Measurements from ENCODE around the gene MTCL1.
"Not testable (repeated sequence)": the region's sequence is repeated elsewhere in the genome, so short reads cannot be mapped to it uniquely, and the experiment has no call there.

The MTCL1 gene

DNA sequence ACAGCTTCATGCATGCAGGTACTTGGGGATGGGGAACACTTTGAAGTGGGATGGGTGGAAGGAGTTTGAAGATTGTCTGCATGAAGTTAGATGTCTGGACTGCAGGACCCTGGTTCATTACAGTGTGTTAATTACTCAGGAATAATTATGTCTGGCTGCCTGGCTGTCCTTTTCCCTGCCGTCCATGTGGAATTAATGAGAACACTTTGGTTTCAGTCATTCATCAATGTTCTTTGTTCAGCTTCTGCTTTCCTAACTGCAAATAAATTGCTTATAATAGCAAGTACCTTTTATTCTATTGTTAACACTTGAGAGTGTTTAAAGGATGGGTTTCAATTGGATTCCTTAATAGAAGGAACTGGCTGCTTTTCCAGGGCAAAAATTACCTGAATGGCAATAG lies 35.8 kb downstream of the MTCL1 start:
- FAIRE-seq, result no peak
- no peak for DNase-seq (ENCODE audit: insufficient read length, low spot score)

DNA sequence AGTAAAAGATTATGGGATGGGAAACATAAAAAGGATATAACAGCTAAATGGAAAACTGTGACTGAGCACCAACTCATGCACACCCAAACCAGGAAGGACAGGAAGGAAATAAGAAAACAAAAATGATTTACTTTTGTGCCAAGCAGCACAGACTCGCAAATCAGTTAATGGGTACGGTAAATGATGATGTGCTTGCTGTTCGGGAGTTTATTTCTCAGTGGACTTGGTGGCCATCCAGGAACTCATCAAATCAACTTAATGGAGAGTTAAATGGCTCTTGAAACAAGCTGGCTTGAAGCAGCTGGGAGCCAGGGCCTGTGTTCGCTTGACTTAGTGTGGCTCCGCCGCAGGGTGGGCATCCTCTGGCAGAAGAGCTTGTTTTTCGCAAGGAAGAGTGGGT lies 36.2 kb downstream of the MTCL1 start:
- FAIRE-seq, result no peak
- no peak for DNase-seq (ENCODE audit: insufficient read length, low spot score)

DNA sequence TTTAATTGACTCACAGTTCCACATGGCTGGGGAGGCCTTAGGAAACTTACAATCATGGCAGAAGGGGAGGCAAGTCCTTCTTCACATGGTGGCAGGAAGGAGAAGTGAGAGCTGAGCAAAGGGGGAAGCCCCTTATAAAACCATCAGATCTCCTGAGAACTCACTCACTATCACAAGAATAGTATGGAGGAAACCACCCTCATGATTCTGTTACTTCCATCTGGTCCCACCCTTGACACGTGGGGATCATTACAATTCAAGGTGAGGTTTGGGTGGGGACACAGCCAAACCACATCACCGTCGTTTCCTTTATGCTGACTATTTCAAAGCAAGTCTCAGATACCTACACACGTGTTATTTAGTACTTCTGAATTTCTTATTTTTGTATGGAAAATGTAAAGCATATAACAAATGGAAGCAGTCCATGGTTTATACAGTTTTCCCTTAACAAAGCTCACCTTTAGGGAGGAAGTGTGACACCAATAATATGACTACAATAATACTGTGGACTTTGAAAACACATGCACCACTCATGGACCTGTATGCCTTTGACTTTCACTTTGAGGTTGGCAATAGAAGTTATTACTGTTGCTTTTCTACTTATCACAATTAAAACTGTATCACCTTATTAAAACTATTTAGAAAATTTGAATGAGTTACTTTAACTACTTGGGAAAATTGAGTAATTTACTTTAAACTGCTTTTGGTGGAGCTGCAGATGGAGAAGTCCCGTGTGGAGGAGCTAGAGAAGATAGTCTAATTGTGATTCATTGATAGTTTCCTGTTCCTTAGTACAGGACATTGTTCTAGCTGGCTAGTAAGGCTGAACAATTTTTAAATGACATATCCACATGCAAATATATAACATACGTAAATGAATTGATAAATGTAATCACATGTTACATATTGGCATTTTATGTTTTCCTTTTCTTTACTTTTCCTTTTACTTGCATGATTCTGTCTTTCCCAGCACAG lies 37.3 kb downstream of the MTCL1 start:
- no peak for FAIRE-seq
- DNase-seq (ENCODE audit: insufficient read length, low spot score), result no peak

DNA sequence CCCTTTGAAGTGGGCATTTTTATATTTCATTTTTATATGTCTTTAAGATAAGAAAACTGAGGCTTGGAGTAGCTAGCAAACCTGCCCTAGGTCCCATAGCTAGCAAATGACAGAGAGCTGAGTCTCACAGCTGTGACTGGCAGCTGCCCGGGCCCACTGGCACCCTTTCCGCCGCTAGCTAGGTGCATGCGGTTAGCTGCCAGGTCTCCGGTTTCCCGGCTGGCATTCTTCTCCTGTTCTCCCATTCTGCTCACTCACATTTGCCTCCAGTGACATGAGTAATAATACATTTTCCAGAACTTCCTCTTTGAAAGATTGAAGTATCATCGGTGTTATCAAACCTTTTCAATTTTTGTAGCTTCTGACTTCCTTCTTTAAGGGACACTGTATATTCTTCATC lies 38.7 kb downstream of the MTCL1 start:
- DNase-seq (ENCODE audit: insufficient read length, low spot score) (no peak), FAIRE-seq (no peak)

DNA sequence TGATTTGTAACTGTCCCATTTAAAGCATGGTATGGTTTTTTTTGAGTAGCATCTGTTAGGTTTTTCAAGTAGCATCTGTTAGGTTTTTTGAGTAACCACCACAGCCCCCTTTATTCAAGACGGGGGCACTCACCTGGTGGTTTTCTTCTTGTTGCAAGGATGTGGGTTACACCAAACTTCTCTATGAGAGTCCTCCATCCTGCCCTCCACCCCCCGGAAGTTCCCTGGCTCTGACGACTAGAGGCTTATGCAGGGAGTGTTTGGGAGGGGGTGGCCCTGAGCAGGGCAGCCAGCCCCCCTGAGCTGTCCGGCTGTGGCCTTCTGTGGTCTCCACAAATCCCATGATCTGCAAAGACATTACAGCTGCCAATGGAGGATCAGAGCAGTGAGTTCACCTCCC lies 39.3 kb downstream of the MTCL1 start:
- FAIRE-seq, result no peak
- no peak for DNase-seq (ENCODE audit: insufficient read length, low spot score)

DNA sequence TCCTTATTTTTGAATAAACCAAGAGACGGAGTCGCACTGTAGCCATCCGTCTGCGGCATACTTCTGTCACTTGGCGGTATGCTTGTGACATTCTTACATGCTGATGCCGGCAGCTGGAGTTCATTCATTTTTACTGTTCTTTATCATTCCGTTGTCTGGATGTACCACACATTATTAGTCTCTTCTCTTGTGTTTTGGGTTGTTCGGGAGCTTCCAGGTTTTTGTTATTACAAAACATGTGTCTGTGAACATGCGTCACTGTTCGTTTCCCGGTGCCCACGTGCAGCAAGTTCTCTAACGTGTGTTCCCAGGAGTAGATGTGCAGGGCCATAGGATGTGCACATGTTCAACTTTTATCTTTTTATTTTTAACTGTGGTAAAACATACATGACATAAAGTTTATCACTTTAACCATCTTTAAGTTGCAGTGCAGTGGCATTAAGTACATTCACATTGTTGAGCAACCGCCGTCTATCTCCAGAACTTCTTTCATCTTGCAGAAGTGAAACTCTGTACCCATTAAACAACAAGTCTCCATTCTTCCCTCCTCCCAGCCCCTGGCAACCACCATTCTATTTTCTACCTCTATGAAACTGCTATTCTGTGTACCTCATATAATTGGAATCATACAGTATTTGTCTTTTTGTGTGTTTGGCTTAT lies 40.1 kb downstream of the MTCL1 start:
- FAIRE-seq (no peak), DNase-seq (ENCODE audit: insufficient read length, low spot score) (no peak)

DNA sequence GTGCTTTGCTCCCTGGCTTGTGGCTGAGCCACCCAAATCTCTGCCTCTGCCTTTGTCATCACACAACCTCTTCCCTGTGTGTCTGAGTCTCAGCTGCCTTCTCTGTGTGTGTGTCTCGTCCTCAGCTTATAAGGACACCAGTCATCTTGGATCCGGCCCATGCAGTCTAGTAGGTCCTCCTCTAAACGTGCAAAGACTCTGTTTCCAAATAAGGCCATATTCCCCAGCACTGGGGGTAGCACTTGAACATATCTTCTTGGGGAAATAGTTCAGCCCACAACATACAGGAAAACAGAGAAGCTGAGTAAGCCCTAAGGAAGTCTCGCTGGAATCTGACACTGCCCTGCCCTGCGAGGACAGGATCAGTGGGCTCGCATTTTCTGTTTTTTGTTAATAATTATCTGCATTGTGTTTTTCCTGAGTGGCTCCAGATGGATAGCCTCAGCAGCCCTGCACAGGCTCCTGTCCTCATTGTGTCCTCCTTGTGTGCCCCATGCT lies 42.1 kb downstream of the MTCL1 start:
- FAIRE-seq (no peak), DNase-seq (ENCODE audit: insufficient read length, low spot score) (no peak)

DNA sequence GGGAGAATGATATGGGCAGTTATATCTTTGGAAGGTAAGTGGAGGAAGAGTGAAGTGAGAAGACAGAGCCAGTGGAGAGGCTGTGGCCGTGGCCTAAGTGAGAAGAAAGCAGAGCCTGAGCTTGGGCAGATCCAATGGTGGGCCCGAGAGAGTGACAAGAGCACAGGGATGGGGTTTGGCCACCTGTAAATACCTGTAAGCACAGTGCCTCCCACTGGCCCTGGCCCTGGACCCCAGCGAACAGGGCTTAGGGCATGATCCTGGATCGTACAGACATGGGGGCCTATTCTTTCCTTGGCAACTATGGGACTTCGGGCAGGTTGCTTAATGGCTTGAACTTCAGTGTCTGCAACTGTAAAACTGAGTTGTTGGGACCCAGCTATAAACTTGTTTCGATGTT lies 44.1 kb downstream of the MTCL1 start:
- FAIRE-seq, result no peak
- DNase-seq (ENCODE audit: insufficient read length, low spot score), result no peak

DNA sequence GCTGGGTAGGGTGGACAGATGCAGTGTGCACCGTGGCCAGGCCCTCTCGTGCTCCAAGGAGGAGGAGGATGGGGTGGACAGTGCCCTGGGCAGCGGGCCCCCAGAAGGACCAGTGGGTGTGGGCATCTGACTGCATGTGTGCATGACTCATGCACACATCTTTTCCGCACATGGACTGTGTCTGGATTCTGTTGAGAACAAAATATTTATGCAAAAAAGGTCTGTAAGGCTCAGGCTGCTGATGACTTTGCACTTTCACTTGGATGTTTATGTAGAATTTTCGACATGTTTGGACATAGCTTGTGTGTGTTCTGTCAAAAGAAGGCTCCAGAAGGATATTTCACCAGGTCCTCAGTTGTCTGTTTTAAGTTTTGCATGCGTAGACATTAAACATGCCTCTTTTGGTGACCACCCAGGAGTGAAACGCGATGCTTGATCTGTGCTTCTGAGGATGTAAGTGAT lies 45.6 kb downstream of the MTCL1 start:
- FAIRE-seq, result no peak
- no peak for DNase-seq (ENCODE audit: insufficient read length, low spot score)

DNA sequence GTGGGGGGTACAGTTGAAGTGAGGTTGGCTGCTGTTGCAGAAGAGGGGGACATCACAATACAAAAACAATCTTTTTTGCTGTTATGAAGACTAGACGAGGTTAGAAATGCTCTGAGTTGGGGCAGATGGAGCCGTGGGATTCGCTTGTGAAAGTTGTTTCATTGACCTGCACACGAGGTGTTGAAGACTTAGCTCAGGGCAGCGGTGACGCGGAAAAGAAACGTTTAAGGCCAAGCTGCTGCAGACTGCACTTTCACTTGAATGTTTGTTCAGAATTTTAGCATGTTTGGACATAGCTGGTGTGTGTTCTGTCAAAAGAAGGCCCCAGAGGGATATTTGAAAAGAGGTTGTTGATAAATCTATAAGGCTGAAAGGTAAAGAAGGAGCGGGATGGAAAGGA lies 46.3 kb downstream of the MTCL1 start:
- DNase-seq (ENCODE audit: insufficient read length, low spot score), result no peak
- FAIRE-seq, result no peak

DNA sequence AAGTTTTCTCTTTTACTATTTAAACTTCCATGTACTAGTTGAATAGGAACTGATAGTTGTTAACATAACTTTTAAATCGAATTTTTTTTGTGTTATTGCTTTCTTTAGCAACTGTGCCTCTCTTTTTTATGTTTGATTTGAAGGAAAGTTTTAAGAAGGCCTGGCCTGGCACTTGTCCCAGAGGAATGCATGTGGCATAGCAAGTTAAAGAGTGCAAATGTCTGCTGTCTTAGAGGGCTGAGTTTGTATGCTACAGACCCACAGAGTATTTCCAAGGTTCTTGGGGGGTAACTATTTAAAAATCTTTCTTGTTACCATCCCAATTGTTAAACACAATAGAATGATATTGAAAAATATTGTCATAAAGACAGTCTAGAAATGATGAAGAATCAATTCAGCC lies 47.0 kb downstream of the MTCL1 start:
- no peak for DNase-seq (ENCODE audit: insufficient read length, low spot score)
- FAIRE-seq, result no peak

DNA sequence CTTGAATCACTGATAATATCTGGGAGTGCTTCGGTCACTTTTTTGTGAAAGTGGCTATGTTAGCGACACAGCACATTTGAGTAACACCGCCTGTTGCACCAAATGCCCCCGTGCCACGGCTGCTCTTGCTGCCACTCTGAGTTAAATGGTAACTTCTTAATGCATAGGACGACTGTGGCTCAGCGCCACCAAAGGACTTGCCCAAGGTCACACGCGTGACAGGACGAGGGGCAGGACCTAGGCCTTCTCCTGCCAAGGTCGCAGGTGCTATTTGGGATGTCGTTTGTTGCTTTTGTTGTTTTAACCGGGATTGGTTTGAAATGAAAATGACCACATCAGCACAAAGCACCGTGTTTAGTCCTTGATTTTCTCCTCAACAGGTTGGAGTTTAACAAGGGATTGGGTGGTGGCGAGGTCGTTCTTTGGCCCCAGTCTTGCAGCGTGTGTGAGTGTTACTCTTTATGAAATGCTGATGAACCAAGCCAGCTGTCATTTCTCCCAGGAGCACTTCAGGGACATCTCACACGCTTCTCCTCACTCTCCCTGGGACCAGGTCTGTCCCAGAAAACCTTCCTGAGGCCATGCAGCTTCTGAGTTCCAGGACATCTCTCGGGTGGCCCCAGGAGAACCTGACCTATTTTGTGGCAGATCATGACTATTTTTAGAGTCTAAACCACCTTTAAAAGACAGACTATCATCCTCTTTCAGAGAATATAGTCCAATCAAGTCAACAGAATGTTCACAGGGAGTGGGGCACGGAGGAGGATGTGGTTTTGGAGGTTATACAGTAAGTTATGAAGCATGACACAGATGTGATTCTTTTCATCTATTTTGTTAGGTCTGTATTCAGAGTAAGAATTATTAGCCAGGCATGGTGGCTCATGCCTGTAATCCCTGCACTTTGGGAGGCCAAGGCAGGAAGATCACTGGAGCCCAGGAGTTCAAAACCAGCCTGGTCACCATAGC lies 49.9 kb downstream of the MTCL1 start:
- no peak for FAIRE-seq

DNA sequence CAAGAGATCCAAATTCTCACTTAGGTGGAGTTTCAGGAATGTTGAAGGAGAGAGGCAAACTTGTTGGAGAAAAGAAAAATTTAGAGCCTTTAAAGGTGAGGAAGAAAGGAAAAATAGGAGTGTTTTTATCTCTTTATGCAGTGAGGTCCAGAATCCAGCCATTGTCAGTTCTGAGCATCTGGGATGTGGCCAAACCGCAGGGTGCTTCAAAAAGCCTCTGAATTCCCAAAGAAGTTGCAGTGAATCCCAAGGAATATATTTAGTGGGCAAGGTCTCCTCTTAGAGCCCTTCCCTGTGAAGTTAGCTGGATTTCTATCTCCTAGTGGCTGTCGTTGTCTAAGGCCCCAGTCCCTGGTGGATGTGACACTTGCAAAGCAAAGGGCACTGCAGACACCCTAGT lies 51.2 kb downstream of the MTCL1 start:
- FAIRE-seq, result no peak
- DNase-seq (ENCODE audit: insufficient read length, low spot score), result no peak

More for the DNA sequence above, 49.9 kb downstream of the MTCL1 start:
- no peak for DNase-seq (ENCODE audit: insufficient read length, low spot score)

DNA sequence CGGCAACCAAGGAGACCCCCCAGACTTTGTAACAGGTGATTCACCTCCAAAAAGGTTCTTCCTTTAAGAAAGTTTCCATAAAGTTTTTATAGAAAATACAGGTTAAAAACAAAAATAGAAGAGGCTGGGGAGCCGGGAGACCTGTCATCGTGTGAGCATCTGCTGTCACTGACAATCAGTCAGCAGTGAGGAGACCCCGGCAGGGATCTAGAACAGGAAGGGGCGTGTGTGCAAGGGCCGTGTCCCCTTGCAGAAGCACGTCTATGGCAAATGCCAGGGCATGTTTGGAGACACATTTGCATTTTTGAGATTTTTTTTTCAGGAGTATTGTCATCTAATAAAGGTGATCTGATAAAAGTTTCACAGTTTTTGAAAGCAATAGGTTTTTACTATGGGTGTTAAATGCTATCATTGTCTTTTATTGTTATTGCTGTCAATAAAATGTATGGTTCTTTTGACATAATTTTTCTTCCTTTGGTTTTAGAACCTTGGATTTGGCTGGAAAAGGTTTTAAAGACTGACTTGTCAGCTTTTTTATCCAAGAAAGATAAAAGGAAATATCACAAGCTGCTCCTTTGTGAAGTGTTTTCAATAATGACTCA lies 52.1 kb downstream of the MTCL1 start:
- DNase-seq (ENCODE audit: insufficient read length, low spot score) (no peak), FAIRE-seq (no peak)

DNA sequence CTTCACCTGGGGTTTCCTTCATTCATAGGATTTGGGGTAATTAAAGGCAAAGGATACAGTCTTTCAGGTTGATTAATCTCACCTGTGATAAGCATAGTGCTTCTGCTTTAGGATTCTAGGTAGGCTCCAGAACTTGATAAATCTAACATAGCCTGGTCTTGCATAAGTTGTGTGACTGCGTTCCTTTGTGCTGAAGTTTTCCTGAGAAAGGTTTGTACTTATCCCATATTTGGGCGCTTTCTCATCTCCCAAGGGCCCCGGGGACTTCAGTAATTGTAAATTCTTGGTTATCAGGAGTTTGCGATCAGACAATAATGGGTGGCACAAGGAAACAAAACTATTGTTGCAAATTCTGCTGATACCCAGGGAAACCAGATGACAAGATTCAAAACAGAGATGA lies 53.1 kb downstream of the MTCL1 start:
- FAIRE-seq (no peak), DNase-seq (ENCODE audit: insufficient read length, low spot score) (no peak)

DNA sequence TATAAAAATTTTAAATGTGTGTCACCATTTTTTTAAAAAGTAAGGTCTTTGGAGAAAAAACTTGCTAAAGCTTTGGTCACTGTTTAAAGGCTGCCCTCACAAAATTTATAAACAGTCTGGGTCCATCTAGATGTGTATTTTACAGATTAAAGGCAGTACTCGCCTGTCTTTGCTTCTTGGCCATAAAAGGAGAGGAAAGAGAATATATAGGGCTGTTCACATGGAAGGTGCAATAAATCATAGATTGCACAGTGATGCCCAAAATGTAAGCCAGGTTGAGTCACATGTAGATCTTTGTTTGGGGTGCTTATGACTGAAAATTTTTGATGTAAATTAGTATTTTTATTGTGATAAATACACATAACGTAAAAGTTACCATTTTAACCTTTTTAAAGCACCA lies 55.6 kb downstream of the MTCL1 start:
- FAIRE-seq (no peak), DNase-seq (ENCODE audit: insufficient read length, low spot score) (no peak)

DNA sequence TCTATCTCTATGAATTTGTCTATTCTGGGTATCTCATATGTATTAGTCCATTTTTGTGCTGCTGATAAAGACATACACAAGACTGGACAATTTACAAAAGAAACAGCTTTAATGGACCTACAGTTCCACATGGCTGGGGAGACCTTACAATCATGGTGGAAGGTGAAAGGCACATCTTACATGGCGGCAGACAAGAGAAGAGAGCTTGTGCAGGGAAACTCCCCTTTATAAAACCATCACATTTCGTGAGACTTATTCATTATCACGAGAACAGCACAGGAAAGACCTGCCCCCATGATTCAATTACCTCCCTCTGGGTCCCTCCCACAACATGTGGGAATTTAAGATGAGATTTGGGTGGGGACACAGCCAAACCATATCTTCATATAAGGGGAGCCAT lies 56.2 kb downstream of the MTCL1 start:
- not testable (repeated sequence) for FAIRE-seq; DNase-seq (ENCODE audit: insufficient read length, low spot score)

DNA sequence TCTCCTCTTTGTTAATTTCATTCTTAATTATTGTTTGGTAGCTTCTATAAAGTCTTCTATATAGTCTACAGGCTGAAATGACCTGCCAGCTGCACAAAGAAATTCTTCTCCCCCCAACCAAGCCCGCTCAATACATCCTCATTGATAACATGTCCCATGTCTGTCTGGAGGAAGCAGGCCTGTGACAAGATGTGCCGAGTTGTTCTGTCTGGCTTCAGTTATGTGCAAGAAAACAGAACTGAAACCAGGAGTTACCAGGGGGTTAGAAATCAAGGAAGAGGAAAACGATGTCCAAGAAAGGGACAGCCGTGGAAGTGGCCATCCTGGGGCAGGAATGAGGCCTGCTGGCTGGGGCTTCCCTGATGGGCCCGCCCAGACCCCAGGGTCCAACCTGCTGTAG lies 57.6 kb downstream of the MTCL1 start:
- FAIRE-seq (no peak), DNase-seq (ENCODE audit: insufficient read length, low spot score) (no peak)

DNA sequence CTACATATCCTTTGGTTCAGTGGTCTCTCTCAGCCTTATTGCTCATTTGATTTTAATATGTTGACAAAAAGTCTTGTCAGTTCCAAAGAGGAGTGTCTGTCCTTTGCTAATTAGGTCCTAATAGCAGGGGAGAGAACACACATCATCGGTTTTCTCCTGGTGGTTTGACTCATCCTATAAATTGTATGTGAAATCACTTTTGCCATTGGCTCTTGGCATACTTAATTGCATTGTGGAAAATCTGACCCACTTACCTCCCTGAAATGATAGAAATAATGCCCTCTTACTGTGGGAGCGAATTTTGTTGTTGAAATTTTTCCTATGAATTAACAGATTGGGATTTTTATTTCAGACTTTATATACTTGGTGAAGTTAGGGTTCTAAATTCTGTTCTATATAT lies 58.3 kb downstream of the MTCL1 start:
- no peak for FAIRE-seq
- no peak for DNase-seq (ENCODE audit: insufficient read length, low spot score)

DNA sequence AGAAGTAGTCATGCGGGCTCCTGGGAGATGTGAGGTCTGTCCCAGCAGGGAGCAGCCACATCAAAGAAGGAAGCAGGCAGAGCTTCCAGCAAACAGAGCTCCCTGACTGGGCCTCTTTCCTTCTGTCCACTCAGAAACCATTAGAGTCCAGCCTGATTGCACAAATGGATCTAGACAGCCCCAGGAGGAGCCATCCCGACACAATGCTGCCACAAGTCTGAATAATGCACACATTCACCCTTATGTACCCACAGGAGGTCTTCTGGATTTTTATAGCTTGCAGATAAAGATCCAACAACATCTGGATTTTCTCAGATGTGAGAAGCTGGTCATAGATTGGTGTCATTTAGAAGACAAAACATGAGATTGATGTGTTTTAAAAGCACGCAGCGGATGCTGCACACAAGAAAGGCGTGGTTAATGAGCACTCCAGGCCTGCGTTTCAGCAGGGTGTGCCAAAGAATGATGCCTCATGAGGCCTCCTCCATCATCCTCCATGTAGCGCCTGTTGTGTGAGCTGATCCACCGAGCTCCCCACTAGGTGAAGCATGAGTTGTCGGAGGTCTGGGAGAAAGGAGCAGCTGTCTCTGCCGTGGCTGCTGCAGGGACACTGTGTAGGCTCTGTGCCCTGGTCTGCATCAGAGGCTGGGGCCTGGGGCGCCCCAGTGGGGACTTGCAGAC lies 60.6 kb downstream of the MTCL1 start:
- DNase-seq (ENCODE audit: insufficient read length, low spot score) (no peak), FAIRE-seq (no peak)
